PC-9 (cell line): ENCODE measurements around the gene CLEC18A.

Experiments
- CTCF ChIP-seq: fragments of 200-600 bp; sonication (generic); conservative IDR thresholded peaks from 2 replicates; pipeline ENCODE4 v1.6.1; 2017; ENCODE audit warnings: mixed run types, antibody characterized with exemption, mild to moderate bottlenecking, moderate library complexity
- EZH2 ChIP-seq: fragments of 200-600 bp; sonication (generic); IDR thresholded peaks from 2 replicates; pipeline ENCODE4 v1.8.0; 2017; ENCODE audit warnings: antibody characterized with exemption, low read depth

GRCh38 chr16:69937465-69937951 is 13.6 kb upstream of the CLEC18A start:
- TF ChIP-seq CTCF, result no peak
- TF ChIP-seq EZH2, result no peak
